SK-N-SH (cell line): ENCODE data around the gene ATP1A2. TPM values are rescaled to one million over a fixed set of nuclear protein-coding genes. Genes with fewer than 3 reads are reported as not detected.

Experiments used
- CTCF ChIA-PET: fragments of 300-600, 350-600 bp; formaldehyde crosslinking; extraction: SDS; loops from one replicate; lab custom pipeline; 2021; lab: Yijun Ruan, JAX
- POLR2A ChIA-PET: fragments of 350-600 bp; sonication (Branson Sonifier 250); formaldehyde crosslinking; extraction: SDS; loops from one replicate; lab custom pipeline; 2020; ENCODE audit warnings: antibody characterized with exemption, inconsistent platforms; lab: Yijun Ruan, JAX
- DNase-seq: peaks from one replicate; pipeline ENCODE4 v3.0.0; 2012
- H2AFZ ChIP-seq: fragments of 200-600 bp; sonication (generic); 2 replicates; pipeline ENCODE4 v1.8.1; 2016; ENCODE audit warnings: antibody characterized with exemption, mild to moderate bottlenecking, low read depth
- H3F3A ChIP-seq: fragments of 200-600 bp; sonication (generic); replicated peaks from 2 replicates; pipeline ENCODE3; 2016; ENCODE audit warnings: antibody characterized with exemption, mild to moderate bottlenecking; ENCODE audit not compliant: insufficient read depth
- H3K27ac ChIP-seq, 2 experiments: fragments of 200-500 bp in 1 of 2; fragments of 200-600 bp in 1 of 2; sonication (Bioruptor generic) in 1 of 2; sonication (generic), shearing (Covaris generic) in 1 of 2; 2 replicates each; pipeline versions ENCODE4 v1.5.1 to v1.6.1; 2014 to 2016; ENCODE audit warnings: low read depth in 2 of 2, inconsistent platforms in 1 of 2, low read length in 1 of 2, mild to moderate bottlenecking in 1 of 2, mixed read lengths in 1 of 2
- H3K27me3 ChIP-seq: fragments of 200-600 bp; sonication (generic), shearing (Covaris generic); 2 replicates; pipeline ENCODE4 v1.6.1; 2016; ENCODE audit warnings: mixed run types; ENCODE audit not compliant: insufficient read depth
- H3K36me3 ChIP-seq, 2 experiments: fragments of 200-500 bp in 1 of 2; fragments of 200-600 bp in 1 of 2; sonication (Bioruptor generic) in 1 of 2; sonication (generic) in 1 of 2; replicated peaks in 1 of 2; 2 replicates each; pipeline versions ENCODE3 to v1.5.1; 2014 to 2016; ENCODE audit warnings: low read length in 1 of 2, mild to moderate bottlenecking in 1 of 2; ENCODE audit not compliant: insufficient read depth in 2 of 2, control insufficient read depth in 1 of 2
- H3K4me1 ChIP-seq, 2 experiments: fragments of 200-500 bp in 1 of 2; fragments of 200-600 bp in 1 of 2; sonication (Bioruptor generic) in 1 of 2; sonication (generic), shearing (Covaris generic) in 1 of 2; 2 replicates each; pipeline versions ENCODE4 v1.5.1 to v1.6.1; 2014 to 2016; ENCODE audit warnings: low read depth in 1 of 2, low read length in 1 of 2, mixed run types in 1 of 2; ENCODE audit not compliant: insufficient read depth in 2 of 2, control insufficient read depth in 1 of 2
- H3K4me2 ChIP-seq: fragments of 200-600 bp; sonication (generic), shearing (Covaris generic); 2 replicates; pipeline ENCODE4 v1.6.1; 2017; ENCODE audit warnings: mixed run types
- H3K4me3 ChIP-seq, 2 experiments: fragments of 200-500 bp in 1 of 2; fragments of 200-600 bp in 1 of 2; sonication (Bioruptor generic) in 1 of 2; sonication (generic), shearing (Covaris generic) in 1 of 2; 2 replicates each; pipeline versions ENCODE4 v1.5.1 to v1.8.1; 2014 to 2016; ENCODE audit warnings: low read depth in 2 of 2, inconsistent platforms in 1 of 2, low read length in 1 of 2, mild to moderate bottlenecking in 1 of 2, mixed read lengths in 1 of 2, moderate library complexity in 1 of 2
- H3K79me2 ChIP-seq: fragments of 200-600 bp; sonication (generic); 2 replicates; pipeline ENCODE4 v1.8.1; 2017; ENCODE audit warnings: mild to moderate bottlenecking; ENCODE audit not compliant: insufficient read depth
- H3K9ac ChIP-seq: fragments of 200-600 bp; sonication (generic); 2 replicates; pipeline ENCODE4 v1.6.1; 2017; ENCODE audit warnings: mixed run types
- H3K9me2 ChIP-seq: fragments of 200-600 bp; sonication (generic); 2 replicates; pipeline ENCODE4 v1.6.1; 2017; ENCODE audit warnings: mixed run types
- H3K9me3 ChIP-seq: fragments of 200-600 bp; sonication (generic); 2 replicates; pipeline ENCODE4 v1.6.1; 2017; ENCODE audit warnings: mixed run types, mild to moderate bottlenecking, moderate library complexity
- H4K20me1 ChIP-seq: fragments of 200-600 bp; sonication (generic); 2 replicates; pipeline ENCODE4 v1.6.1; 2017; ENCODE audit warnings: mild to moderate bottlenecking, mixed run types; ENCODE audit not compliant: insufficient read depth
- CHD2 ChIP-seq: fragments of 150-350 bp; IDR thresholded peaks from 2 replicates; pipeline ENCODE4 v1.6.1; 2018; ENCODE audit warnings: low read length; ENCODE audit not compliant: partially characterized antibody
- ELF1 ChIP-seq: IDR thresholded peaks from 2 replicates; pipeline ENCODE4 v1.4.0; 2012
- EP300 ChIP-seq, 2 experiments: IDR thresholded peaks; 2 replicates each; pipeline versions ENCODE4 v1.4.0 to v1.6.1; 2012; ENCODE audit warnings: borderline replicate concordance in 1 of 2, low read depth in 1 of 2, low read length in 1 of 2
- FOSL2 ChIP-seq: IDR thresholded peaks from 2 replicates; pipeline ENCODE4 v1.4.0; 2012; ENCODE audit warnings: low read depth, mild to moderate bottlenecking, moderate library complexity, borderline replicate concordance
- FOXJ3 ChIP-seq: sonication (generic); formaldehyde crosslinking; IDR thresholded peaks from 2 replicates; pipeline ENCODE4 v1.5.1; 2020; ENCODE audit warnings: mild to moderate bottlenecking, missing genetic modification reagents
- JUND ChIP-seq: IDR thresholded peaks from 2 replicates; pipeline ENCODE4 v1.4.0; 2012
- MXI1 ChIP-seq: IDR thresholded peaks from 2 replicates; pipeline ENCODE4 v1.6.1; 2012; ENCODE audit warnings: mild to moderate bottlenecking, low read depth, low read length, improper control_type of control experiment
- NFIC ChIP-seq: IDR thresholded peaks from 2 replicates; pipeline ENCODE4 v1.4.0; 2012; ENCODE audit warnings: borderline replicate concordance
- POLR2AphosphoS5 ChIP-seq: IDR thresholded peaks from 2 replicates; pipeline ENCODE4 v1.6.1; 2012; ENCODE audit warnings: low read depth, low read length
- RAD21 ChIP-seq: IDR thresholded peaks from 2 replicates; pipeline ENCODE4 v1.6.1; 2012; ENCODE audit warnings: mild to moderate bottlenecking, low read length
- RCOR1 ChIP-seq: fragments of 150-350 bp; IDR thresholded peaks from 2 replicates; pipeline ENCODE4 v1.6.1; 2017; ENCODE audit warnings: antibody characterized with exemption, low read length
- SMC3 ChIP-seq: IDR thresholded peaks from 2 replicates; pipeline ENCODE4 v1.6.1; 2012; ENCODE audit warnings: low read depth, low read length, improper control_type of control experiment
- TAF1 ChIP-seq: IDR thresholded peaks from 2 replicates; pipeline ENCODE4 v1.6.1; 2012; ENCODE audit warnings: low read depth, mild to moderate bottlenecking, low read length, moderate library complexity, borderline replicate concordance
- TCF12 ChIP-seq: IDR thresholded peaks from 2 replicates; pipeline ENCODE4 v1.4.0; 2012
- TEAD4 ChIP-seq: IDR thresholded peaks from 2 replicates; pipeline ENCODE4 v1.4.0; 2012; ENCODE audit warnings: mild to moderate bottlenecking, borderline replicate concordance; ENCODE audit not compliant: insufficient read depth
- ZBTB33 ChIP-seq: IDR thresholded peaks from 2 replicates; pipeline ENCODE4 v1.4.0; 2012; ENCODE audit warnings: low read depth, borderline replicate concordance
- WGBS: methylation state at CpG from one replicate; pipeline ENCODE4 v1.1.6; 2017; ENCODE audit warnings: low lambda C conversion rate; 5-methylcytosine and 5-hydroxymethylcytosine counted together
- polyA plus RNA-seq, 3 experiments: library from polyadenylated mRNA; depleted of rRNA; stranded (reverse); fragments of >200 nt; gene quantifications; 2 replicates each; pipeline ENCODE4 v1.2.3, GENCODE V29; 2012
- TF ChIP-seq, protein P1 (sequence below): IDR thresholded peaks from 2 replicates; pipeline ENCODE4 v1.4.0; 2012; ENCODE audit warnings: low read depth
- TF ChIP-seq, protein P2 (sequence below): IDR thresholded peaks from 2 replicates; pipeline ENCODE4 v1.4.0; 2012; ENCODE audit warnings: low read depth, borderline replicate concordance

ATP1A2 gene
- polyA plus RNA-seq, 1 of the 3 experiments (the other 2 are of a cell fraction), result 0.07 TPM

GRCh38 chr1:160112357-160112756 is 3.2 kb upstream of the ATP1A2 start:
- POLR2A ChIA-PET, result no interaction called here
- Histone ChIP-seq H3K27me3 (peaks cover 9% of the 10 kb centered on the region; the same call in 1 of the 2 replicates), H3K79me2 (no peaks in the 10 kb centered on the region), H3K27ac (no peak overlapping the region), H3K9ac (no peak overlapping the region), H3K9me3 (no peaks in the 10 kb centered on the region), H3K4me3 (no peak overlapping the region), H3K36me3 (no peaks in the 10 kb centered on the region), H3K4me1 (peaks cover 0 to 6% of the 10 kb centered on the region in 2 experiments; a peak in 1 of 4 replicates), H2AFZ (no peak overlapping the region), H4K20me1 (no peaks in the 10 kb centered on the region), H3K4me2 (no peak overlapping the region), H3F3A (no peaks in the 10 kb centered on the region), H3K9me2 (no peaks in the 10 kb centered on the region)
- WGBS, result 84% methylated on average over 10 of the region's 12 CpGs
- no peak for DNase-seq
- CTCF ChIA-PET, result interaction anchor here (1.2 to 2.9 kb wide), 2 partner anchors 11 to 106 kb away, joined by 4 to 13 read pairs; no protein-coding TSS in a partner anchor
- TF ChIP-seq FOXJ3 (CRISPR knock-in tag) (no peak), TAF1 (no peak), NFIC (no peak), CHD2 (no peak), SMC3 (no peak), ELF1 (no peak), RAD21 (no peak), FOSL2 (no peak), ZBTB33 (no peak), POLR2AphosphoS5 (no peak), MXI1 (no peak), TEAD4 (no peak), TCF12 (no peak), RCOR1 (no peak), EP300 (IDR thresholded peaks at IDR 0.05; ENCODE audit: borderline replicate concordance in 1 of 2, low read depth in 1 of 2, low read length in 1 of 2) (no peak), JUND (no peak)
- TF ChIP-seq, protein P1, sequence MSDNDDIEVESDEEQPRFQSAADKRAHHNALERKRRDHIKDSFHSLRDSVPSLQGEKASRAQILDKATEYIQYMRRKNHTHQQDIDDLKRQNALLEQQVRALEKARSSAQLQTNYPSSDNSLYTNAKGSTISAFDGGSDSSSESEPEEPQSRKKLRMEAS, result no peak
- TF ChIP-seq, protein P2, sequence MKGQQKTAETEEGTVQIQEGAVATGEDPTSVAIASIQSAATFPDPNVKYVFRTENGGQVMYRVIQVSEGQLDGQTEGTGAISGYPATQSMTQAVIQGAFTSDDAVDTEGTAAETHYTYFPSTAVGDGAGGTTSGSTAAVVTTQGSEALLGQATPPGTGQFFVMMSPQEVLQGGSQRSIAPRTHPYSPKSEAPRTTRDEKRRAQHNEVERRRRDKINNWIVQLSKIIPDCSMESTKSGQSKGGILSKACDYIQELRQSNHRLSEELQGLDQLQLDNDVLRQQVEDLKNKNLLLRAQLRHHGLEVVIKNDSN, result no peak
